NCI-H748 treated with DMSO at 0.1 percent for 48 hours (cell line): ENCODE data around the gene NOP9.

ENCODE experiments used
- DNase-seq: peaks from one replicate; lab custom pipeline; 2025; lab: John Stamatoyannopoulos, UW

Gene NOP9

DNA sequence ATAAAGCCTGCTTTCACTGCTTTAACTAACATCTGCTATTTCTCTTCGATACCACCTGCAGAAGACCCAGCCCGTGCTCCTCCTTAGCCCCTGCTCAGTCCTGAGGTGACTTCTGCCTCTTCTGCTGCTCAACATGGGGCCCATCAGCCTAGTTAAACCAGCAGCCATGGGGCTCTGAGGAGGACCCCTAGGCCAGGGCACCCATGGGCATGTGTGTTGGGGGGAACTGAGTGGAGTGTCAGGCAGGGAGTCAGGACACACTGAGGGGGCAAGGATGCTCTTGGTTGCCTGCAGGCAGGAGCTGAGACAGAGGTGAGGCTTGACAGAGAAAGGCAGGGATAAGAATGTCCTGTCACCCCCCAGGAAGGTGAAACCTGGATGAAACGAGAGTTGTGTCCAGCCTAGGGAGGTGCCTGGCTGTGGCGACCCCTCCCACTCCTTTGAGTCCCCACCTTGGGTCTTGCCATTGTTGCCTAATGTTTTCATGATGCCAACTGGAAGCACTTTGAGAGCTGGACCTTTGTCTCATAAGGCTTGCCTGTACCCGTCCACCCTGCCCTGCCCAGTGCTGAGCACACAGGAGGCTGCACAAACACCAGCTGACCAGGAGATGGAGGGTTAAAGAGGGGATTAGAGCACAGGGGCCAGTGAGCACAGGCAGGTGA lies 15.7 kb upstream of the NOP9 start:
- no peak for DNase-seq

DNA sequence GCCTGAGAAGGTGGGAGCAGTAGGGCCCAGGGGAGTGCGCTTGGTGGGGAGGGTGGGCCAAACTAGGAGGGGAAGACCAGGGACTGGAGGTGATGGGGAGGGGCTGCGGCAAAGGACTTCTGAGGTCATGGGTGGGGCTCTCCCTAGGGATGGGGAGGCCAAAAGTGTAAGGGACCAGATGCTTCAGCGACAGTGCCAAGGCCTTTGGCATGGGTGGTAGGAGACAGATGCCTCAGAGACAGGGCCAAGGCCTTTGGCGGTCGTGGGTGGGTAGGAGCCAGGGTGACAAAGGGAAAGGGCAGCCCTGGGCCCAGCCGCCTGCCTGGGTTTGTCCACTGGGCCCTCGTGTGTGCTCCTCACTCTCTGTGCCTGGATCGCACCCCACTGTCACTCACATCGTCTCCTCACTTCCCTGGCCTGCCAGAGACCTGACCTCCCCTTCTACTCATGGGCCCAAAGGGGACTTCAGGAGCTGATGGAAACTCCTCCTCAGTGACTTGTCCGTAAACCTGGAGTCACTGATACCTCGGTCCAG lies 15.1 kb upstream of the NOP9 start:
- DNase-seq: no peak

DNA sequence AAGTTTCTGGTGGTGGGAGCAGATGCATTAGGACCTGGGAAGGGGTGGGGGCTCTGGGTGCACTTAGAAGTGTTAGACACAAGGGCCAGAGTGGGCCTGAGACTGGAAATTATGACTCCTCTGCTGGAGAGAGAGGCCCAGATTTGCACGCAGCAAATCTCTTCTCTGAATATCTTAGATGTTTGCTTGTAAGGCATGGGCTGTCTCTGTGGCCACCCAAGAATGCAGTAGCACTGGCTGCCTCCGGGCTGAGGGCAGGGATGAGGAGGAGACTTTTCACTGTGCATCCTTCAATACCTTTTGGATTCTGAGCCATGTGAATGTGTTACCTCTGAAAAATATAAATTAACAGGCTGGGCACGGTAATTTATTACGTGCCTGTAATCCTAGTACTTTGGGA lies 14.3 kb upstream of the NOP9 start:
- DNase-seq: no peak

DNA sequence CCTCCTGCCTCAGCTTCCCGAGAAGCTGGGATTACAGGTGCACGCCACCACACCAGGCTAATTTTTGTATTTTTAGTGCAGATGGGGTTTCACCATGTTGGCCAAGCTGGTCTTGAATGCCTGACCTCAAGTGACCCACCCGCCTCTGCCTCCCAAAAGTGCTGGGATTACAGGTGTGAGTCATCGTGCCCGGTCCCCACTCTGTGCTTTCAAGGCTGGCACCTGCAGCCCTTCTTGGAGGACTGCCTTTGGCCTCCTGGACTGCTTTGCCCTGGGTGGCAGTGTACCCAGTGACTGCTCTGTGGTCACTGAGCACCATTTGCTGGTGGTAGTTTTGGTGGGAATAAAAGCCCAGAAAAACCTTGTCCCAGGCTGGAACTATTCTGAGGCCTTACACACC lies 12.7 kb upstream of the NOP9 start:
- DNase-seq: no peak

DNA sequence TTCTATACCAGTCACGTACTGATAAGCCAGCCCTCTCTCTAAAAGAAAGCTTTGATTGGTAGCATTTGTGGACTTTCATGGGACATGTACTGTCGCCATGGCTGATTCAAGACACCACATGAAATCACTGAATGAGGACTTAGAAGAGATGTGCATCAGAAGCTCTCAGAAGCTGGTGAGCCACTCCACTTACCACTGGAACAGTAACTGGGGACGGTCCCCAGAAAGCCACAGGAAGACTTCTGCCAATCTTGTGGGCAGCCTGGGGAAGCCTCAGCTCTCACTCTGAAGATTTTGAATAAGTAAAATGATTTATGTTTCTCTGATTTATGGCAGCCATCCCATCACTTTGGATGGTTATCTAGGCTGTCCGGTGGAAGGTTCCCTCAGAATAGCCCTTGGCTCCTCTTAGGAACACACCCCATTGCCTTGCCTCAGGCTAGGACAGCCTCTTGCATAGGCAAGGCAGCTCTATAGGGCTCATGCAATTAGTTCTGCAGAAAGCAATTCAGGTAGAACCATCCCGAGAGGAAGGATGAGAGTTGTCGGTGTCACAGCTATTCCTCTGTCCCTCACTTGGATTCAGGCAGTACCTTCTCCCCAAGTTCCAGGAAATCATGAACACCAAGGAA lies 9.9 kb upstream of the NOP9 start:
- no peak for DNase-seq

DNA sequence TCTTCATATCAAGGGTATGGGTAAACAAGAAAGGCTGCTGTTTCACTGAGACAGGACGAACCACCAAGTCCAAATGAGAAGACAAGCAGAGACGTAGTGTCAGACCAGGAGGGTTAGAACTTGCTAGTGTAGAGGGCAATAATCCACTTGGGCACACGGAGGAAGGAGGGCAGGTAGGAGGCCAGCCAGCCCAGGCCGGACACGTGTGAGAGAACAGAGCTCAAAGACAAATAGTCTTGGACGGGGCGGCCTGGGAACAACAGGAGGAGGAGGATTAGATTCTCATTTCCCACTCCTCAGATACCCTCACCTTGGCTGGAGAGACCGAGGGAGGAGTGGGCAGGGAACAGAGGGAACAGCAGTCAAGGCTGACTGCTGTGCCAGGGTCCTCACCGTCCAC lies 8.9 kb upstream of the NOP9 start:
- DNase-seq: no peak

DNA sequence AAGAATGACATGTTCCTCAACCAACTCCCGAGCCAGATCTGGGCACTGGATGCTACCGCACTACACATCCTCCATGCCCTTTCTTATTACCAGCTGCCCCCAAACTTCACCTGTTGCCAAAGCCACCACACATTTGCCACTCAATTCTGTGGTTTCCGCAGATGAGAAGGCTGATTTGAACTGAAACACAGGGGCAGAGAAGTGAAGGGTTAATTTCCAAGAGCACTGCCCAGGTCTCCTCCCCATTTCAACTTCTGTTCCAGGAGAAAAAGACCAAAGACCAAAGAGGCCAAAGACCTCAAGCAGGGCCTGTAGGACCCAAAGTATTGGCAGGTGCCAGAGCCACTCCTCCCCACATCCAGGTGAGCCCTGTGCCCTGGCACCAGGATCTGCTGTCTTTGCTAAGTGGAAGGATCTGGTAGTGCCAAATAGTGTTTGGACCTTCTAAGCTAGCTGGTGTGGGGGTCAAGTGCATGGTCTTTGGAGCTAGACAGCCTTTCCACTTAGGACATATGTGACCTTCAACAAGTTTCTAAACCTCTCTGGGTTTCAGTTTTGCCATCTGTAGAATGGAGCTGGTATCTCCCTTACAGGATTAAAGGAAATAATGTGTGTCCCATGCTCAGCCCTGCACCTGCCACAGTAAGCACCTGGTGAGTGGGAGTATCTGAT lies 8.1 kb upstream of the NOP9 start:
- DNase-seq: no peak

DNA sequence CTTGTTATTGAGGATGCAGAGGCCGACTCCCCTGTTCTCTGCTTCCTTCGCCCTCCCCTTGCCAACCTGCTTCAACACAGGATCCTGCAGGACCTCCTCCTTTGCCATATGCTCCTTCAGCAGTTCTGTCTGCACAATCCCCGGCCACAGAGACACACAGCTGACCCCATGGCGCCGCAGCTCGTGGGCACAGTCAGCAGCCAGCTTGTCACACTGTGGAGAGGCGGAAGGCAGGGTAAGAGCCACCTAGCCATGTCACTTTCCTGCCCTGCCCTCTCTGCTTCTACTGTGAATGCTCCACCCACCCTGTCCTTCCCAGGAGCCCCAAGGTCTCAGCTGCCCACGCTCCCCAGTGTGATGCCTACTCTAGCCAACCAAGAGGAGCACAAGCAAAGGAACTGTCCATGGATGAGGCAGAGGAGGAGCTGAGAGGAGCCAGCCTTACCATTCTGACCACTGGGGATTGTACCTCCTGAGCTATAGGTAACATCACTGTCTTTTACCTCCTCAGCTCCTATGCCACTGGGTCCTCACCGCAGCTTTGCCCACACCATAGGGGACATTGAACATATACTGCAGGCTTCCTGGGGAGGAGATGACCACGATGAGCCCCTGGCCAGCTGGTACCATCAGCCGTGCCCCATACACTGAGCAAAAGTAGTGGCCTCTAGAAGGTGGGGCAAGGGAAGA lies 7.4 kb upstream of the NOP9 start:
- no peak for DNase-seq

DNA sequence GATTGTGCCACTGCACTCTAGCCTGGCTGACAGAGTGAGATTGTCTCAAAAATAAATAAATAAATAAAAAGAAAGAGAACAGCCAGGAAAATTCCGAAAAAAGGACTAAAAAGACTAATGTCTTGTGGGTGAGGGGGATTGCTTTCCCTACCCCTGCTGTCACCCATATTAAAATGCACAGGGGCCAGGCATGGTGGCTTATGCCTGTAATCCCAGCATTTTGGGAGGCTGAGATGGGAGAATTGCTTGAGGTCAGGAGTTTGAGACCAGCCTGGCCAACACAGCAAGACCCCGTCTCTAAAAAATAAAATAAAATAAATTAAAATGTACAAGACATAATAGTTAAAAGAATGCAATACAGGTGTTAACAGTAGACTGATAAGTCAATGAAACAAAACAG lies 6.1 kb upstream of the NOP9 start:
- DNase-seq: no peak

DNA sequence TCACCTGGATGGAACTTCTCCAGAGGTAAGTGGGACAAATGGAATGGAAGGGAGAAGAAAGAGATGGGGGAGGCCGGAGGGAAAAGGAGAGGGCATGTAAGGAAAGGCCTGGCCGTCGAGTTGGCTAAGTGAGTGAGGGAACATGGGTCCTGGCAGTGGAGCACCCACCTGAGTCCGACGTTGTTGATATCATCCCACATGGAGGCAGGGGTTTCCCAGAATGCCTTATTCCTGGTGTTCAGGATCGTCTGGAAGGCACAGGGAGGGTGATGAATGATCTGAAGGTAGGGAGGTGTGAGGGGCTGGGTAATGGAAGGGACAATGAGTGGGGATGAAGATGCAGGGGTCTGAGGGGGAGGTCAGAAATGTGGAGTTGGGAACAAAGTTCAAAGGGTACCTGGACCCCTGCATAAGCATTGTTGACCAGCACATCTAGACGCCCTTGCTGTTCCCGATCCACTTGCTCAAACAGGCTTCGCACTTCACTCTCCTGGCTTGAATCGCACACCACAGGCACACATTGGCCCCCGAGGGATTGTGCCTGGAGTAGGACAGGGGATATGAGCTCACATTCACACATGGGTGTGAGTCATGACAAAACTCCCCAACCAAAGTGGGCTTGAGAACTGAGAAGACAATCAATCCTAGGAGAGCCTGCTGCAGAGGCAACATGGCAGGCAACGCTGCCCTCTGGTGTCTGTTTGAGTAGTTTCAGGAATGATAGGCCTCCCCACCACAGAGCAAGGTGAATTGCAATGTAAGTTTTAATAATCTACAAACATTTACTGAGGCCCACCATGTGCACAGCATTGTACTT lies 3.1 kb upstream of the NOP9 start:
- DNase-seq: no peak

DNA sequence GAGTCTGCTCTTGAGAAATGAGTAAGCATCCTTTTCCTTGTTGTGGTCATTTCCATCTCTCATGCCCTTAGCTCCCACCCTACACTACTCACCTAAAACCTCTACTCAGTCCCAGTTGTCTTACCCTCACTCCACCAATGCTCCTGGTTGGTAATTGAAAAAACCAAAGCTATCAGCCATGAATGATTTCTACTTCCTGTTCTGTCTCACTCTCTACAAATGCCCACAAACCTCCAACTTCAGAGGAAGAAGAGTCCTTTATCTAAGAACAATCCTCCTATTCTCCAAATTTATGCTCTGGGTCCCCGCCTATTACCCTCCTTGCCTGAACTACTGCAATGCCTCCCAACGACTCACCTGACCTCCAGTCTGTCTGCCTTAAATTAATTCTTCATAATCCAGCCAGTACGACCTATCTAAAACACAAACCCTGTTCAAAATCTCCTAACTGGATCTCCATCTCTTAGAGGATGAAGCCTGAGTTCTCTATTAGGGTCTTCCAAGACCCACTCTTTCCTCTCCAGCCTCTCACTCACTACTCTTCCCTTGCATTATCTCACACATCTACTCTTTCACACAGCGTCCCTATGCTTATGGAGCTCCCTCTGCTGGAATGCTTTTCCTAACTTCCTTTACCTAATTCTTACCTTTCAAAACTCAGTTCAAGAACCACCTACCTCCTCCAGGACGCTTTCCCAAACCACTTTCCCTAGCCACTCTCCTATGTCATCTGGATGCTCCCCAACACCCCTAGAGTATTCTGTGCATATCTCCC lies 2.3 kb upstream of the NOP9 start:
- DNase-seq: peak; percentile 18

DNA sequence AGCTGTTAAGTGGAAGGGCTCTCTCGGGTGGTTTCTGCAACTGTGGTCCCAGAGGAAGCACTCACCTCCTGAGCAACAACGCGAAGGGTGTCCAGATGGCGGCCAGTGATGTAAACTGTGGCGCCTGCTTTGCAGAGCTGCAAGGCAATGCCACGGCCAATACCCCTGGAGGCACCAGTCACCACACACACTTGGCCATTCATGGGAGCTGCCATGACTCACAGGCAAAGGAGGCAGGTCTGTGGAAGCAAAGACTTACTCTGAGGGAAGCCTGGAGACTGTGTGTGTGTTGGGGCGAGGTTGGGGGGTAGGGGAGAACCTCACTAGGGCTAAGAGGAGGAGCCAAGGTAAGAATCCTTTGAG lies 777 bp upstream of the NOP9 start:
- no peak for DNase-seq

DNA sequence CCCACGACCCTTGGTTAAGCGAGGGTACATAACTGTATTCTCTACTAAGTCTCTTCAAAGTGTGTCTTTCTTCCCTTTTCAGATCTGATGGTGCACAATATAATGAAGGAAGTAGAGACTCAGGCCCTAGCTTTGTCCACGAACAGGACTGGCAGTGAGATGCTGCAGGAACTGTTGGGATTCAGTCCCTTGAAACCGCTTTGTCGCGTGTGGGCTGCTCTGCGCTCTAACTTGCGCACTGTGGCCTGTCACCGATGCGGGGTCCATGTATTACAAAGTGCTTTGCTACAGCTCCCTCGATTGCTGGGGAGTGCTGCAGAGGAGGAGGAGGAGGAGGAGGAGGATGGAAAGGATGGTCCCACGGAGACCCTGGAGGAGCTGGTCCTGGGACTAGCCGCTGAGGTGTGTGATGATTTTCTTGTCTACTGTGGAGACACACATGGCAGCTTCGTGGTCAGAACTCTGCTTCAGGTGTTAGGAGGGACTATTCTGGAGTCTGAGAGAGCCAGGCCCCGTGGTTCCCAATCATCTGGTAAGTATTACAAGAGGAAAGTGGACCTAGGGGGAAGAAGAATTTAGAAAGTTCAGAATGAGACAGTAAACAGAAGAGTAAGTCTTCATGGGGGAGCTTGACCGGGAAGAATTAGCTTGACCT lies 803 bp downstream of the NOP9 start:
- DNase-seq: no peak

DNA sequence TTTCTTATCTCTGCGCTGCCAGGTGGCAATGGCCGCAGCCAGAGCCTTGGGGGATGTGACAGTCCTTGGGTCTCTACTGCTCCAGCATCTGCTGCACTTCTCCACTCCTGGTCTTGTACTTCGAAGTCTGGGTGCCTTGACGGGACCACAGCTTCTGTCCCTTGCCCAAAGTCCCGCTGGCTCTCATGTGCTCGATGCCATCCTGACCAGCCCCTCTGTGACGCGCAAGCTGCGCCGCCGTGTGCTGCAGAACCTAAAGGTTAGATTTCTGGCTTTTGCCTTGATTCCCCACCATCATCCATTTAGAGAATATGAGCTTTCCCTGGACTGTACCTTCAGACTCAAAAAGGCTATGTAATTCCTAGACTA lies 4.4 kb downstream of the NOP9 start:
- no peak for DNase-seq

DNA sequence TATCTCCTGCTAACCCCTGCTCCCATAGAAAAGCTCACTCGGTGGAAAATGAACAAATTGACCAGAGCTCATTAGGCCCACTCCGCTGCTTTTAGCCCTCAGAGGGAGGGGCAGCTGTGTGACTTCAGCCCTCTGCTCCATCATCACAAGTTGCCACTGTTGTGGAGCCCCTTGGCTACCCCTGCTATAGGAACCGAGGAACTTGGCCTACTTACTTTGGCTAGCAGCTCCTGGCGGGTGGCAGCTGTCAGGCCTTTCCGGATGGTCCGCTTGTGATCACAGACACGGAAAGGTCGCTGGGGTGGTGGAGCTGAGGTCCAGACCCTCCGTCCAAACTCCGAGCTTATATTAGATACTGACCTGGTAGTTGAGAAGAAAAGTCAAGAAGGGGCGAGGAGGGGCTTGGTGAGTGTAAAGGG lies 7.5 kb downstream of the NOP9 start:
- no peak for DNase-seq

DNA sequence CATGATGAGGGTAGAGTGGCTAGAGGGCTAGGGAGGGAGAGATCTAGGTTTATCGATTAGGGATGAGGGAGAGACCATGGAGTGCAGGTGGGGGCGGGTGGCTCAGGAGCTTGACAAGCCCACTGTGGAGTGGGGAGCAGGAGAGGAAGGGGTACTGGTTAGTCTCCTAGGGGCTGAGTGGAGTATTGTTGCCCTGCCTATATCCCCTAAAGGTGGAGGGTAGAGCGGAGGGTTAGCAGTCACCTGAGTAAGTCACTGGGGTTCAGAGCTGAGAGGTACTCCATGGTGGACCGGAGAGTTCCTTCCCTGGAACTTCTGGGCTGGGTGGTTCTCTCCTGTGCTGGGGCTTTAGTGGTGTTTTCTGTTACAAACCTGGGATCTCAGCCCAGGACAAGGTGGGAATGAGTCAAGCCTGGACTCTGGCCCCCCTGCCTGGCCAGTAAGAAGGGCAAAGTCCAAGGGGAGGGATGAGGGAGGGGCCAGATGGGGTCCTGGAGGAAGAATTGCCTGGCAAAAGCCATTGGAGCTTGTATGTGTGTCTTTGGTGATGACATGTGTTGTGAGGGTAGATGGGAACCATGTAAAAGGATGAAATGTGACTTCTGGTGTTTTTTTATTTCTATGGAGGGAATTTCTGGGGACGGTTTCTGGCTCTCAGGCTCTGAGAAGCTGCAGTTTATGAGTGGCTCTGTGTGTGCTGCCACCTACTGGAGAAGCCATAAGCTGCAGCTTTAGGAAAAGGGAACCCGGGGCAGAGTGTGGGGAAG lies 8.1 kb downstream of the NOP9 start, which contains the start of gene CIDEB:
CIDEB (minus strand) TSS at position 403 of the 767 bp plus-strand sequence; CDS start at position 284, 119 bp downstream.
- DNase-seq: peak; percentile 25

DNA sequence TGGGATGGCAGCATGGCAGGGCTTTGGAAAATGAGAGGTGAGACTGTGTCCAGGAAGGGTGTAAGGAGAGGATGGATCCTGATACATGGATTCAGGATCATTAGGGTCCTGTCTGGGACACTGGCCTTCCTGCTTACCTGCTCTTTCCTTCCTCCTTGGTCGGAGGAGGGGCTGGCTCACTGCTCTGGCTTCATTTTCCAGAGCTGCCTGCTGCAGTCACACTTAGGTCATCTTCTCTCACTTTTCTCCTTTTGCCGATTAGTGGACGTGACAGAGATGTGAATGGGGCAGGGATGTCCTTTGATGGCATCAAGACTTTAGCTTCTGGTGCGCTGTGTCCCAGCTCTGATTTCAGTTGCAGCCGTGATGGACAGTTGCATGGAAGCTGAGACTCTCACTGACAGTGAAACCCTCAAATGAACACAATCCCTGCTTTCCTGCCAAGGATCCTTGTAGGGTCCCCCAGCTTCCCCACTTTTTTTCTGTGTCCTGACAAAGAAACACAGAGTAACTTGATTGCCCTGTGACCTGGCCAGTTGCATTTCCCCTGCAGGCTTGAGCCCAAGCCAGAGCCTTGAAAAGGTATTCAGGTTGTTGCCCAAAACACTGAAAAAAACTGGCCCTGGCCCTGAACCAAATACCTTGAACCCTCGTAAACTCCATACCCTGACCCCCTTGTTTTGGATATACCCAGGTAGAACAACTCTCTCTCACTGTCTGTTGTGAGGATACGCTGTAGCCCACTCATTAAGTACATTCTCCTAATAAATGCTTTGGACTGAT lies 8.9 kb downstream of the NOP9 start:
- no peak for DNase-seq

DNA sequence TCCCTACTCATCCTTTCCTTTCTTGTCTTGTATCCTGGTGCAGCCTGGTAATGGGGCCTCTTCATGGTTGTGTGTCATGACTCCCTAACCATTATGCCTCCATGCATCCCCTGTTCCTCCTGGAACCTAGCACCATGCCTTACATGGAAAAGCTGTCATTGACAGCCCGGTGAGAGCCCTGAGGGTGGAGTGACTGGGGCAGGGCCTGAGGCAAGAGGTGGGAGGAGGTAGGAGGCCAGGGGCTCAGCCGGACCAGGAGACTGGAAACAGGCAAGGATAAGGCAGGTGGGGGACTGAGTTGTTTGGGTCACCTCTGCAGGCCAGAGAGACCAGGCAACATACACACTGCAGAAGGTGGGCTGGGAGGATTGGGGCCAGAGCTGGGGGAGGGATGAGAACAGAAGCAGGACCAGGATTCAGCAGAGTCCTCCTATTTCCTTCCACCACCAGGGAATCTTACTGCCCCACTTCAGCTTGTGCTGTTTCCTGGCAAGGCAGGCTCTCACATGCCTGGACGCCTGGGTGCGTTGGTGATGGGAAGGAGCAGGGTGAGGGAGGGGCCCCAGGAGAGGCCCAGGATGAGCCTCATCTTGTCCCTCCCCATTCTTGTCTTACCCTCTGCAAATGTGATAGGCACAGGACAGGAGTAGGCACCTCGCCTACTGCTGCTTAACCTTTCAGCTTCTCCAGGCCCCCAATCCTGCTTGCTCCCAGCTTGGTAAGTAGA lies 10.1 kb downstream of the NOP9 start, which contains the start of gene LTB4R2:
LTB4R2 (plus strand) TSS at position 603 of the 727 bp plus-strand sequence. CDS start 525 bp downstream, outside the sequence.
- DNase-seq: no peak
